ENCODE data around the gene ANKMY1. TPM values are rescaled to one million over a fixed set of nuclear protein-coding genes. Genes with fewer than 3 reads are reported as not detected.

The ANKMY1 gene
- total and polyA plus RNA-seq, 8 donors = 6.9 to 20.1 (median 10.7) TPM

DNA sequence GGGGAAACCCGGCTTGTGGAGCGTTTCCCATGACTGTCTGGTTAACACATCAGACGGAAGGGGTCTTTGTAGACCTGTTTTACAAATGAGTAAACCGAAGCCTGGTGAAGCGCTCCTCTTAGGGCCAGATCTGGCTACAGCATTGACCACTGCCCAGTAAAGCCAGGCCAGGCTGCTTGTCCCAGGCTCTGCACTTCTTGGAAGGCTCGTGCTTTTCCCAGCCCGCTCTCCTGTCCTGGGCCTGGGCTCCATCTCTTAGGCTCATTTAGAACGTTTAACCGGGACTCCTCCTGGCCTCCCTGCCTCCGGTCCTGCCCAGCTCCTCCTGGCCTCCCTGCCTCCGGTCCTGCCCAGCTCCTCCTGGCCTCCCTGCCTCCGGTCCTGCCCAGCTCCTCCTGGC lies 117.5 kb downstream of the ANKMY1 start:
- no peaks in the 10 kb centered on the region for H3K36me3 ChIP-seq
- peak in 1 of 6 donors; percentile 20 for DNase-seq
- no peak for ATAC-seq
- no peak overlapping the region for H3K27ac ChIP-seq
- H3K4me3 ChIP-seq = no peak overlapping the region
- no peak for FAIRE-seq
- peaks cover 0 to 11% (median 10%) of the 10 kb centered on the region in 3 donors for H3K4me1 ChIP-seq
- TF ChIP-seq, protein P1, sequence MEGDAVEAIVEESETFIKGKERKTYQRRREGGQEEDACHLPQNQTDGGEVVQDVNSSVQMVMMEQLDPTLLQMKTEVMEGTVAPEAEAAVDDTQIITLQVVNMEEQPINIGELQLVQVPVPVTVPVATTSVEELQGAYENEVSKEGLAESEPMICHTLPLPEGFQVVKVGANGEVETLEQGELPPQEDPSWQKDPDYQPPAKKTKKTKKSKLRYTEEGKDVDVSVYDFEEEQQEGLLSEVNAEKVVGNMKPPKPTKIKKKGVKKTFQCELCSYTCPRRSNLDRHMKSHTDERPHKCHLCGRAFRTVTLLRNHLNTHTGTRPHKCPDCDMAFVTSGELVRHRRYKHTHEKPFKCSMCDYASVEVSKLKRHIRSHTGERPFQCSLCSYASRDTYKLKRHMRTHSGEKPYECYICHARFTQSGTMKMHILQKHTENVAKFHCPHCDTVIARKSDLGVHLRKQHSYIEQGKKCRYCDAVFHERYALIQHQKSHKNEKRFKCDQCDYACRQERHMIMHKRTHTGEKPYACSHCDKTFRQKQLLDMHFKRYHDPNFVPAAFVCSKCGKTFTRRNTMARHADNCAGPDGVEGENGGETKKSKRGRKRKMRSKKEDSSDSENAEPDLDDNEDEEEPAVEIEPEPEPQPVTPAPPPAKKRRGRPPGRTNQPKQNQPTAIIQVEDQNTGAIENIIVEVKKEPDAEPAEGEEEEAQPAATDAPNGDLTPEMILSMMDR (IDR thresholded peaks at IDR 0.05) = no peak
- no peaks in the 10 kb centered on the region for H3K9me3 ChIP-seq
- H3K27me3 ChIP-seq = no peaks in the 10 kb centered on the region
- intact Hi-C loops (cut with DNase I) = loop anchor here in 1 of 3 donors (10.0 kb wide), 1 partner anchor 215 kb away; no protein-coding TSS in a partner anchor
- WGBS, 2 donors = 92 to 95% methylated on average over 10 to 11 of the region's 12 CpGs

- DNase-seq (peak in 3 of 6 donors; percentile 26 to 70 (median 52)), ATAC-seq (no peak), FAIRE-seq (no peak)
- intact Hi-C loops (cut with DNase I) = loop anchor here (2.0 to 10.0 kb wide), 3 partner anchors 207 to 215 kb away; no protein-coding TSS in a partner anchor
- H3K27ac ChIP-seq = no peak overlapping the region
- TF ChIP-seq, protein P1 (IDR thresholded peaks at IDR 0.05) = no peak
- H3K4me3 ChIP-seq = no peak overlapping the region
- H3K4me1 ChIP-seq = peaks cover 0 to 11% (median 10%) of the 10 kb centered on the region in 3 donors
- no peaks in the 10 kb centered on the region for H3K27me3 ChIP-seq
- H3K36me3 ChIP-seq = no peaks in the 10 kb centered on the region
- WGBS, 2 donors = 84 to 90% methylated on average over 15 of the region's 15 CpGs
- H3K9me3 ChIP-seq = no peaks in the 10 kb centered on the region
Observed at GRCh38 chr2:240439698-240440151, 118.1 kb downstream of the ANKMY1 start.

- intact Hi-C loops (cut with DNase I) = loop anchor here in 2 of 3 donors (2.0 to 5.0 kb wide), 2 partner anchors 206 to 207 kb away; no protein-coding TSS in a partner anchor
- Histone ChIP-seq H3K4me3 (no peak overlapping the region), H3K36me3 (no peaks in the 10 kb centered on the region), H3K27me3 (no peaks in the 10 kb centered on the region), H3K9me3 (no peaks in the 10 kb centered on the region), H3K4me1 (peaks cover 0 to 11% (median 10%) of the 10 kb centered on the region in 3 donors), H3K27ac (no peak overlapping the region)
- no peak for FAIRE-seq
- 76 to 81% methylated on average over 23 to 25 of the region's 25 CpGs for WGBS, 2 donors
- peak in 3 of 6 donors; percentile 32 to 66 (median 56) for DNase-seq
- TF ChIP-seq, protein P1 (IDR thresholded peaks at IDR 0.05) = no peak
- no peak for ATAC-seq
Observed at GRCh38 chr2:240438810-240439697, 118.7 kb downstream of the ANKMY1 start.

- no peaks in the 10 kb centered on the region for H3K36me3 ChIP-seq
- TF ChIP-seq, protein P1 (IDR thresholded peaks at IDR 0.05) = peak; percentile 91 to 98 (median 94)
- peak overlapping the region in 1 of 4 donors; percentile 11 for H3K4me3 ChIP-seq
- FAIRE-seq (no peak), ATAC-seq (peak; percentile 49 to 79 (median 72)), DNase-seq (peak in 5 of 6 donors; percentile 59 to 89 (median 78))
- no peak overlapping the region for H3K27ac ChIP-seq
- H3K4me1 ChIP-seq = peaks cover 0 to 11% (median 10%) of the 10 kb centered on the region in 3 donors
- intact Hi-C loops (cut with DNase I) = loop anchor here in 2 of 3 donors (2.0 to 5.0 kb wide), 2 partner anchors 205 to 206 kb away; no protein-coding TSS in a partner anchor
- WGBS, 2 donors = 12 to 14% methylated on average over 23 to 24 of the region's 24 CpGs
- H3K27me3 ChIP-seq = no peaks in the 10 kb centered on the region
- no peaks in the 10 kb centered on the region for H3K9me3 ChIP-seq
Observed at GRCh38 chr2:240437861-240438809, 119.7 kb downstream of the ANKMY1 start.

Measured in pancreas (tissue), 10 donors.